ENCODE measurements around the gene SCG5. TPM values are rescaled to one million over a fixed set of nuclear protein-coding genes. Genes with fewer than 3 reads are reported as not detected.

The SCG5 gene
- total and polyA plus RNA-seq, 4 donors: 2.9 to 13.4 (median 10.1) TPM

DNA sequence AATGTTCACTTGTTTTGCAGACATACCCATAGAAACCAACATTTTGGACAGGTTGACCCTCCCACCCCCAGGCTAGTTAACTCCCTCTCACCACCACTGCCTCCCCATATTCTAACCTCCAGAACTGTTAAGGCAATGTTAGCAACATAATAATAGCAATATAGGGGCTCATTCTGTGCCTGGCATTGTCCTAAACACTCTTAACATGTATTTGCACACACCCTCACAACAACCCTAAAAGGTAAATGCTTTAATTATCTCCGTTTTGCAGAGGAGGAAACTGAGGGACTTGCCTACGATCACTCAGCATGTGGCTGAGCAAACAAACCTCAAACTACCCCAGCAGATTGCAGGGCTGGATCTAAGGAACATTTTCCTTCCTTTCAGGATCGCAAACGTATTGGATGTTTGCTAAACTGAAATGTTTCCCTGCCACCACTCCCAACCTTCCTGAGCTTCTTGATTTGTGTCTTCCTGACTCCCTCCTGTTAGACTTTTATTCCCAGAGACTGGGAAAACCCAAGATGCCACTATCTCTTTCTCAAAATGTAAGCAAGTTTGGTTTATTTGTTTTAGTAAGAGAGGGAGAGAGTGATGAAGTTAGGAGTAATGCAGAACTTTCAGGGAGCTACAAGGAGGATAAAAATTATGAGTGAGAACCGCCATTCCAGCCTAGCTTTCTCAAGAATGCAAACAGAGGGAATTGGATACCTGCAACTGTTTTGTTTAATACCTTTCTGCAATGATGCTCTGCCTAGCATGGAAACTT, 1.3 kb downstream of the SCG5 start:
- no peak for DNase-seq (ENCODE audit: low spot score)
- Histone ChIP-seq H3K9me3 (ENCODE audit: control insufficient read depth in 4 of 4, low read length in 3 of 4) (no peaks in the 10 kb centered on the region), H3K36me3 (ENCODE audit: control insufficient read depth in 4 of 4, insufficient read depth in 3 of 4, low read depth in 1 of 4, low read length in 3 of 4) (no peaks in the 10 kb centered on the region), H3K4me3 (ENCODE audit: low read depth in 1 of 3, low read length in 3 of 3) (no peak overlapping the region), H3K4me1 (ENCODE audit: control insufficient read depth in 4 of 4, insufficient read depth in 4 of 4, low read length in 3 of 4) (no peaks in the 10 kb centered on the region), H3K9ac (ENCODE audit: low read depth in 1 of 2, low read length in 2 of 2) (no peak overlapping the region), H3K27ac (ENCODE audit: low read depth in 1 of 2, low read length in 2 of 2) (no peak overlapping the region), H3K27me3 (ENCODE audit: control insufficient read depth in 4 of 4, insufficient read depth in 4 of 4, low read length in 3 of 4) (no peaks in the 10 kb centered on the region)
- WGBS: 59% methylated on average over 5 of the region's 5 CpGs
- TF ChIP-seq TAF1 (conservative IDR thresholded peaks at IDR 0.05) (no peak), EGR1 (IDR thresholded peaks at IDR 0.05; ENCODE audit: low read depth in 2 of 2) (no peak), FOXA1 (IDR thresholded peaks at IDR 0.05) (no peak), FOXA2 (IDR thresholded peaks at IDR 0.05) (no peak), YY1 (IDR thresholded peaks at IDR 0.05) (no peak), HNF4A (conservative IDR thresholded peaks at IDR 0.05) (no peak), NR2F2 (IDR thresholded peaks at IDR 0.05) (no peak), GABPA (IDR thresholded peaks at IDR 0.05 in 1 of 2, conservative IDR thresholded peaks at IDR 0.05 in 1 of 2) (no peak), RXRA (IDR thresholded peaks at IDR 0.05) (no peak), JUND (IDR thresholded peaks at IDR 0.05) (no peak), SP1 (IDR thresholded peaks at IDR 0.05) (no peak), HNF4G (IDR thresholded peaks at IDR 0.05) (no peak), RAD21 (IDR thresholded peaks at IDR 0.05) (no peak)
- TF ChIP-seq, protein P1, sequence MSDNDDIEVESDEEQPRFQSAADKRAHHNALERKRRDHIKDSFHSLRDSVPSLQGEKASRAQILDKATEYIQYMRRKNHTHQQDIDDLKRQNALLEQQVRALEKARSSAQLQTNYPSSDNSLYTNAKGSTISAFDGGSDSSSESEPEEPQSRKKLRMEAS (IDR thresholded peaks at IDR 0.05): no peak
- TF ChIP-seq, protein P2, sequence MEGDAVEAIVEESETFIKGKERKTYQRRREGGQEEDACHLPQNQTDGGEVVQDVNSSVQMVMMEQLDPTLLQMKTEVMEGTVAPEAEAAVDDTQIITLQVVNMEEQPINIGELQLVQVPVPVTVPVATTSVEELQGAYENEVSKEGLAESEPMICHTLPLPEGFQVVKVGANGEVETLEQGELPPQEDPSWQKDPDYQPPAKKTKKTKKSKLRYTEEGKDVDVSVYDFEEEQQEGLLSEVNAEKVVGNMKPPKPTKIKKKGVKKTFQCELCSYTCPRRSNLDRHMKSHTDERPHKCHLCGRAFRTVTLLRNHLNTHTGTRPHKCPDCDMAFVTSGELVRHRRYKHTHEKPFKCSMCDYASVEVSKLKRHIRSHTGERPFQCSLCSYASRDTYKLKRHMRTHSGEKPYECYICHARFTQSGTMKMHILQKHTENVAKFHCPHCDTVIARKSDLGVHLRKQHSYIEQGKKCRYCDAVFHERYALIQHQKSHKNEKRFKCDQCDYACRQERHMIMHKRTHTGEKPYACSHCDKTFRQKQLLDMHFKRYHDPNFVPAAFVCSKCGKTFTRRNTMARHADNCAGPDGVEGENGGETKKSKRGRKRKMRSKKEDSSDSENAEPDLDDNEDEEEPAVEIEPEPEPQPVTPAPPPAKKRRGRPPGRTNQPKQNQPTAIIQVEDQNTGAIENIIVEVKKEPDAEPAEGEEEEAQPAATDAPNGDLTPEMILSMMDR (IDR thresholded peaks at IDR 0.05; ENCODE audit: low read depth, low read length, missing input control): no peak
- TF ChIP-seq, protein P3, sequence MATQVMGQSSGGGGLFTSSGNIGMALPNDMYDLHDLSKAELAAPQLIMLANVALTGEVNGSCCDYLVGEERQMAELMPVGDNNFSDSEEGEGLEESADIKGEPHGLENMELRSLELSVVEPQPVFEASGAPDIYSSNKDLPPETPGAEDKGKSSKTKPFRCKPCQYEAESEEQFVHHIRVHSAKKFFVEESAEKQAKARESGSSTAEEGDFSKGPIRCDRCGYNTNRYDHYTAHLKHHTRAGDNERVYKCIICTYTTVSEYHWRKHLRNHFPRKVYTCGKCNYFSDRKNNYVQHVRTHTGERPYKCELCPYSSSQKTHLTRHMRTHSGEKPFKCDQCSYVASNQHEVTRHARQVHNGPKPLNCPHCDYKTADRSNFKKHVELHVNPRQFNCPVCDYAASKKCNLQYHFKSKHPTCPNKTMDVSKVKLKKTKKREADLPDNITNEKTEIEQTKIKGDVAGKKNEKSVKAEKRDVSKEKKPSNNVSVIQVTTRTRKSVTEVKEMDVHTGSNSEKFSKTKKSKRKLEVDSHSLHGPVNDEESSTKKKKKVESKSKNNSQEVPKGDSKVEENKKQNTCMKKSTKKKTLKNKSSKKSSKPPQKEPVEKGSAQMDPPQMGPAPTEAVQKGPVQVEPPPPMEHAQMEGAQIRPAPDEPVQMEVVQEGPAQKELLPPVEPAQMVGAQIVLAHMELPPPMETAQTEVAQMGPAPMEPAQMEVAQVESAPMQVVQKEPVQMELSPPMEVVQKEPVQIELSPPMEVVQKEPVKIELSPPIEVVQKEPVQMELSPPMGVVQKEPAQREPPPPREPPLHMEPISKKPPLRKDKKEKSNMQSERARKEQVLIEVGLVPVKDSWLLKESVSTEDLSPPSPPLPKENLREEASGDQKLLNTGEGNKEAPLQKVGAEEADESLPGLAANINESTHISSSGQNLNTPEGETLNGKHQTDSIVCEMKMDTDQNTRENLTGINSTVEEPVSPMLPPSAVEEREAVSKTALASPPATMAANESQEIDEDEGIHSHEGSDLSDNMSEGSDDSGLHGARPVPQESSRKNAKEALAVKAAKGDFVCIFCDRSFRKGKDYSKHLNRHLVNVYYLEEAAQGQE (IDR thresholded peaks at IDR 0.05): no peak
- TF ChIP-seq, protein P4, sequence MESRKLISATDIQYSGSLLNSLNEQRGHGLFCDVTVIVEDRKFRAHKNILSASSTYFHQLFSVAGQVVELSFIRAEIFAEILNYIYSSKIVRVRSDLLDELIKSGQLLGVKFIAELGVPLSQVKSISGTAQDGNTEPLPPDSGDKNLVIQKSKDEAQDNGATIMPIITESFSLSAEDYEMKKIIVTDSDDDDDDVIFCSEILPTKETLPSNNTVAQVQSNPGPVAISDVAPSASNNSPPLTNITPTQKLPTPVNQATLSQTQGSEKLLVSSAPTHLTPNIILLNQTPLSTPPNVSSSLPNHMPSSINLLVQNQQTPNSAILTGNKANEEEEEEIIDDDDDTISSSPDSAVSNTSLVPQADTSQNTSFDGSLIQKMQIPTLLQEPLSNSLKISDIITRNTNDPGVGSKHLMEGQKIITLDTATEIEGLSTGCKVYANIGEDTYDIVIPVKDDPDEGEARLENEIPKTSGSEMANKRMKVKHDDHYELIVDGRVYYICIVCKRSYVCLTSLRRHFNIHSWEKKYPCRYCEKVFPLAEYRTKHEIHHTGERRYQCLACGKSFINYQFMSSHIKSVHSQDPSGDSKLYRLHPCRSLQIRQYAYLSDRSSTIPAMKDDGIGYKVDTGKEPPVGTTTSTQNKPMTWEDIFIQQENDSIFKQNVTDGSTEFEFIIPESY (IDR thresholded peaks at IDR 0.05): no peak

All from liver (tissue), 9 donors.